ENCODE measurements around the gene FUT1. TPM values are rescaled to one million over a fixed set of nuclear protein-coding genes. Genes with fewer than 3 reads are reported as not detected.
A peak's percentile ranks its signal among the peaks of the same experiment; 100 is the strongest.

The FUT1 gene
- total RNA-seq, 4 donors from 2014 or later: 0.27 to 1.00 (median 0.58) TPM

DNA sequence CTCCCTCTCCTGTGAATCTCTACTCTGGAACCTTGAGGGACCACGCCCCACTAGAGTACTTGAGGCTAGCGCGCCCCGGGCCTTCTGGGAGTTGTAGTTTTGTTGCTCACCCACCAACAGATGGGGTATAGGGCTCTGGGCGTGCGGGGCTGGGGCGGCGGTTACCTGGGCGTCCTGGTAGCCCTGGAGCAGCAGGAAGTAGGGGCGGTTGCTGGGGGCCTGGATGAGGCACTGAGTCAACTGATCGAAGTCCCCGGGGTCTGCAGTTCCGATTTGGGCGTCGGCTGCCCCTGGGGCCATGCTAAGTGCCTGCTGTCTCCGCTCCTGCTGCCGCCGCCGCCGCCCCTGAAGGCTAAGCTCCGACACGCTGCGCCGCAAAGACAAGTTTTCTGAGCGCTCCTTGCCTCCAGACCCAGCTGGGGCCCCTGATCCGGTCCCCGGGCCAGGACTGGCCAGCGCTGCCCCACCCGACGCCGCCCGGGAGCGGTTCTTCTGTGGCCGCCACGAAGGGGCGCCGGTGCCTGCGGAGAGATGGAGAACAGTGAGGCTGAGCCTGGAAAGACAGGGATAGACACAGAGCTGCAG lies 17.3 kb downstream of the FUT1 start:
- 19% methylated on average over 33 of the region's 38 CpGs; no CpG with 5 or more reads in 1 of the 2 donors for WGBS, 2 donors (ENCODE audit: low coverage in 1 of 2)
- peak; percentile 49 for DNase-seq
- H3K27ac ChIP-seq: no peak overlapping the region
- TF ChIP-seq EP300 (IDR thresholded peaks at IDR 0.05; ENCODE audit: low read depth) (no peak), POLR2A (IDR thresholded peaks at IDR 0.05) (no peak), POLR2AphosphoS5 (IDR thresholded peaks at IDR 0.05) (no peak)
- TF ChIP-seq, protein P1, sequence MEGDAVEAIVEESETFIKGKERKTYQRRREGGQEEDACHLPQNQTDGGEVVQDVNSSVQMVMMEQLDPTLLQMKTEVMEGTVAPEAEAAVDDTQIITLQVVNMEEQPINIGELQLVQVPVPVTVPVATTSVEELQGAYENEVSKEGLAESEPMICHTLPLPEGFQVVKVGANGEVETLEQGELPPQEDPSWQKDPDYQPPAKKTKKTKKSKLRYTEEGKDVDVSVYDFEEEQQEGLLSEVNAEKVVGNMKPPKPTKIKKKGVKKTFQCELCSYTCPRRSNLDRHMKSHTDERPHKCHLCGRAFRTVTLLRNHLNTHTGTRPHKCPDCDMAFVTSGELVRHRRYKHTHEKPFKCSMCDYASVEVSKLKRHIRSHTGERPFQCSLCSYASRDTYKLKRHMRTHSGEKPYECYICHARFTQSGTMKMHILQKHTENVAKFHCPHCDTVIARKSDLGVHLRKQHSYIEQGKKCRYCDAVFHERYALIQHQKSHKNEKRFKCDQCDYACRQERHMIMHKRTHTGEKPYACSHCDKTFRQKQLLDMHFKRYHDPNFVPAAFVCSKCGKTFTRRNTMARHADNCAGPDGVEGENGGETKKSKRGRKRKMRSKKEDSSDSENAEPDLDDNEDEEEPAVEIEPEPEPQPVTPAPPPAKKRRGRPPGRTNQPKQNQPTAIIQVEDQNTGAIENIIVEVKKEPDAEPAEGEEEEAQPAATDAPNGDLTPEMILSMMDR (IDR thresholded peaks at IDR 0.05): no peak
- intact Hi-C loops (cut with DNase I; ENCODE audit: low total_unique reads) (loop anchor here (5.0 kb wide), 1 partner anchor 88 kb away; the partner anchor contains the start of gene CA11), in situ Hi-C loops (cut with MboI; ENCODE audit: low pct_ligation_motif_present in 1 of 4, low pct_unique_long_range_greater_than_20kb in 1 of 4, low sequenced_read_pairs in 3 of 4) (no loop called here)
- H3K4me3 ChIP-seq: peak overlapping the region in 2 of 4 donors; percentile 18 to 21
- peaks cover 0 to 18% (median 11%) of the 10 kb centered on the region in 4 donors for H3K4me1 ChIP-seq
- H3K36me3 ChIP-seq: no peaks in the 10 kb centered on the region
- peaks cover 22% of the 10 kb centered on the region for H3K27me3 ChIP-seq
- no peaks in the 10 kb centered on the region for H3K9me3 ChIP-seq

DNA sequence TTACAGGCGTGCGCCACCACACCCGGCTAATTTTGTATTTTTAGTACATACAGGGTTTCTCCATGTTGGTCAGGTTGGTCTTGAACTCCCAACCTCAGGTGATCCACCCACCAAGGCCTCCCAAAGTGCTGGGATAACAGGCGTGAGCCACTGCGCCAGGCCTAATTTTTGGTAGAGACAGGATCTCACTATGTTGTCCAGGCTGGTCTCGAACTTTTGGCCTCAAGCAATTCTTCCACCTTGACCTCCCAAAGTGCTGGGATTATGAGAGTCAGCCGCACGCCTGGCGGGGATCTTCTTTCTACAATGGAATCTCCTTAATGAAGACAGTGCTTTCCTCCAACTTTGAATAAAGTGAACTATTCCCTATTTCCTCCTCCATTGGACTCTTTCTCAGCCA lies 17.8 kb downstream of the FUT1 start:
- intact Hi-C loops (cut with DNase I; ENCODE audit: low total_unique reads) (loop anchor here (5.0 kb wide), 1 partner anchor 87 kb away; the partner anchor contains the start of gene CA11), in situ Hi-C loops (cut with MboI; ENCODE audit: low pct_ligation_motif_present in 1 of 4, low pct_unique_long_range_greater_than_20kb in 1 of 4, low sequenced_read_pairs in 3 of 4) (no loop called here)

DNA sequence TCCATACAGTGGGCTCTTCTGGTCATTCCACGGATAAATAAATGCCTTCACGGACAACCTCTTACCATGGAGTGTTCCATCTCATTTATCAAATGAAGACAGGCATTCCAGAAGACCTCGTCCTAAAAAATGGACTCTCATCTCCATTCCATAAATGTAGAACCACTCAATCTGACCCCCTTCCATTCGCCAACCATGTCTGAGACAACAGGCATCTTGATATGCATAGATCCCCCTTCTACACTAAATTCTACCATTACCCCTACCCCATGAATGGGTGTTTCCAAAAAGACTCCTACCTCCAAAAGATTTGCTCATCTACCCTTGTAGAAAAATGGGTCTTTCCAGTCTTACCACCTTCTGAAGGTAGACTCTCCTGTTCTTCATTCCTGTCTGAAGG lies 21.0 kb downstream of the FUT1 start:
- WGBS, 2 donors (ENCODE audit: low coverage in 1 of 2): 86 to 93% methylated on average over 3 to 4 of the region's 4 CpGs
- peaks cover 0 to 4% (median 2%) of the 10 kb centered on the region in 4 donors for H3K4me1 ChIP-seq
- DNase-seq: no peak
- TF ChIP-seq POLR2AphosphoS5 (IDR thresholded peaks at IDR 0.05) (no peak), POLR2A (IDR thresholded peaks at IDR 0.05) (no peak), EP300 (IDR thresholded peaks at IDR 0.05; ENCODE audit: low read depth) (no peak)
- in situ Hi-C loops (cut with MboI; ENCODE audit: low pct_ligation_motif_present in 1 of 4, low pct_unique_long_range_greater_than_20kb in 1 of 4, low sequenced_read_pairs in 3 of 4) (no loop called here), intact Hi-C loops (cut with DNase I; ENCODE audit: low total_unique reads) (no loop called here)
- no peaks in the 10 kb centered on the region for H3K36me3 ChIP-seq
- no peak overlapping the region for H3K4me3 ChIP-seq
- H3K27ac ChIP-seq: no peak overlapping the region
- H3K9me3 ChIP-seq: no peaks in the 10 kb centered on the region
- H3K27me3 ChIP-seq: peaks cover 11% of the 10 kb centered on the region

More for the DNA sequence above, 17.8 kb downstream of the FUT1 start:
- WGBS, 2 donors (ENCODE audit: low coverage in 1 of 2): 93% methylated on average over 9 of the region's 9 CpGs; no CpG with 5 or more reads in 1 of the 2 donors
- H3K27ac ChIP-seq: no peak overlapping the region
- no peak for TF ChIP-seq POLR2AphosphoS5 (IDR thresholded peaks at IDR 0.05)
- no peak for TF ChIP-seq EP300 (IDR thresholded peaks at IDR 0.05; ENCODE audit: low read depth)
- TF ChIP-seq, protein P1 (IDR thresholded peaks at IDR 0.05): no peak
- no peak for TF ChIP-seq POLR2A (IDR thresholded peaks at IDR 0.05)
- H3K9me3 ChIP-seq: no peaks in the 10 kb centered on the region
- H3K36me3 ChIP-seq: no peaks in the 10 kb centered on the region
- H3K4me3 ChIP-seq: no peak overlapping the region
- H3K27me3 ChIP-seq: peaks cover 17% of the 10 kb centered on the region
- H3K4me1 ChIP-seq: peaks cover 0 to 16% (median 11%) of the 10 kb centered on the region in 4 donors
- DNase-seq: no peak

DNA sequence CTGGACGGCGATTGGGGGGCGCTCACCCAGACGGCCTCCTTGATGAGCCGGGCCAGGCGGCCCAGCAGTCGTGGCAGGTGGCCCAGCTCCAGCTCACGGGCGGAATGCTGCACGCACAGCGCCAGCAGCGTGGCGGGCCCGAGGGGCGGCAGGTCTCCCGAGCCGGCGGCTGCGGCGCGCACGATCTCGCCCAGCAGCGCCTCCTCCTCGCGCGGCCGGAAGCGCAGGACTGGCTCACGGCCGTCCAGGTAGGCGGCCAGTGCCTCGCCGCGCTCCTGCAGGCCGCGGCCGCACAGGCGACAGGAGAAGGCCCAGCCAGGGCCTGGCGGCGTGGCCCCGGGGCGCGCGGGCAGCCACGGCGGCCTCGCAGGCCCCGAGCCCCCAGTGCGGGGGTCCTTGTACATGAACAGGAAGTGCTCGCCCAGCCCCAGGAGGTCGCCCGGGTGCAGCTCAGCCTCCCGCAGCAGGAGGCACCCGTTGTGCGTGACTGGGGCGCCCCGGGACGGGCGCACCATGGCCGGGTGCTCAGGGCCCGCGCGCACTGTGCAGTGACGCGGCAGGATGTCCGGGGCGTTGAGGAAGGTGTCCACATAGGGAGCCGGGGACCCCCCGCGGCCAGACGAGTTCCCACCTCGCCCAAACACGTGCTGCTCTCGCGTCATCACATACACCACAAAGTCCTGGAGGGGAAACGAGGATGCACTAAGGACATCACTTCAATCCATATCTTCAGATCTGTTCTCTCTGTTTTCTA lies 23.4 kb downstream of the FUT1 start:
- TF ChIP-seq, protein P1 (IDR thresholded peaks at IDR 0.05): peak in 1 of 5 experiments; percentile 9
- no peak for TF ChIP-seq POLR2AphosphoS5 (IDR thresholded peaks at IDR 0.05)
- TF ChIP-seq EP300 (IDR thresholded peaks at IDR 0.05; ENCODE audit: low read depth): no peak
- no peak for TF ChIP-seq POLR2A (IDR thresholded peaks at IDR 0.05)
- H3K36me3 ChIP-seq: no peaks in the 10 kb centered on the region
- DNase-seq: no peak
- no peaks in the 10 kb centered on the region for H3K9me3 ChIP-seq
- H3K4me3 ChIP-seq: peak overlapping the region in 1 of 4 donors; percentile 16
- in situ Hi-C loops (cut with MboI; ENCODE audit: low pct_ligation_motif_present in 1 of 4, low pct_unique_long_range_greater_than_20kb in 1 of 4, low sequenced_read_pairs in 3 of 4): no loop called here
- peaks cover 0 to 8% (median 0%) of the 10 kb centered on the region in 4 donors for H3K4me1 ChIP-seq
- peak overlapping the region in 1 of 4 donors; percentile 65 for H3K27ac ChIP-seq
- 74 to 87% methylated on average over 6 to 40 of the region's 77 CpGs for WGBS, 2 donors (ENCODE audit: low coverage in 1 of 2)
- intact Hi-C loops (cut with DNase I; ENCODE audit: low total_unique reads): no loop called here
- peaks cover 6% of the 10 kb centered on the region for H3K27me3 ChIP-seq
